Epithelial cell of esophagus (primary cell): Measurements from ENCODE around the gene PPP6R3.

Source experiments
- DNase-seq: peaks from one replicate; pipeline ENCODE4 v3.0.0; 2010; ENCODE audit warnings: low read depth
- H3K4me3 ChIP-seq: 2 replicates; pipeline ENCODE4 v1.5.1; 2011; ENCODE audit warnings: mild to moderate bottlenecking, low read length, control low read depth
- CTCF ChIP-seq: IDR thresholded peaks from 2 replicates; pipeline ENCODE4 v1.5.1; 2011; ENCODE audit warnings: low read depth, mild to moderate bottlenecking, low read length, control low read depth, inconsistent platforms; ENCODE audit not compliant: insufficient read depth; ENCODE audit errors: missing control alignments

The PPP6R3 gene

DNA sequence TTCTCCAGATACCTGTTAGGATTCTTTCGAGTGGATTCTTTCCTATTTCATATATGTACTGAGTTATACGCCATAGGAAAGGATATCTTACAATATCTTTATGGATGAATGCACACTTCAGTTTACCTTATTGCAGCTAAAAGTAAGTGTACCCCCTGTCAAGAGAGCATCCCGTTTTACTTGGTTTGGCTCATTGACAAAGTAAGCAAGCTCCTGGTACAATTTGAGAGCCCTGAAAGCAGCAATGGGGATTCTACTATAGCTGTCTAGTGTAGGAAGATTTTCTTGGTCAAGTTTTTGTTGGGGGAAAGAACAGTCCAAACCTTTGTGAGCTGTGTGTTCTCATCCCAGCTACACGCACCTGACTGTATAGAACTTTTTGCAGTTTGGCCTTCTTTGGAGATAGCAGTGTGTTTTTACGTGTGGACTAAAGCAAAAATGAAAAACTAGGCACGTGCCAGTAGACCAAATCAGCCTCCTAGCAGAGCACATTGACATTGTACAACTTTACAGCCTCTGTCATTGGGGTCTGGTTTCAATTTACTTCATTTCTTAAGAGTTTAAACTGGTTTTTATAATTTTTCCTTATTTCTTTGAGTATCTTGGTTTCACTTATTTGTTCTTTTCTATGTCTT lies 44.0 kb downstream of the PPP6R3 start:
- no peak overlapping the region for H3K4me3 ChIP-seq
- DNase-seq: no peak
- TF ChIP-seq CTCF: no peak

GRCh38 chr11:68505596-68505995 lies 45.0 kb downstream of the PPP6R3 start:
- TF ChIP-seq CTCF: no peak
- H3K4me3 ChIP-seq: no peak overlapping the region
- no peak for DNase-seq

- peak; percentile 24 for TF ChIP-seq CTCF
- no peak overlapping the region for H3K4me3 ChIP-seq
- peak; percentile 13 for DNase-seq
Observed at GRCh38 chr11:68506908-68507307, 46.4 kb downstream of the PPP6R3 start.

- no peak for TF ChIP-seq CTCF
- no peak overlapping the region for H3K4me3 ChIP-seq
- DNase-seq: no peak
Observed at GRCh38 chr11:68508425-68508824, 47.9 kb downstream of the PPP6R3 start.

DNA sequence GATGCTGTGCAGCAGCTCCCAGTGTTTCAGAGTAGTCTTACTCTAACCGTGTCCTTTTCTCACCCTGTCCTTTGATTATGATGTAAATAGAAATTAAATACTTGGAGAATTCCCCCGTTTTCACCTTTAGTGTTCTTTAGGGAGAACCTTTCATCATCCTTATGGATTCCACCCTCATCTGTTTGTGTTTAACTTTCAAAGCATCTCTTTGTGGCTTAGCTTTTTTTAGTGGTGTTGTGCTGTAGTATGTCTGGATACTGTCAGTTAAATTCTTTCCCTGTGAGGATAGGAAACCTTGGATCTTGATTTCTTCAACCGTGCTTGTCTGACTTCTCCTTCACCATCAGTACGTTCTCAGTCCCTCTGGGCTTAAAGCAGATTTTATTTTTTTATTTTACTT lies 48.5 kb downstream of the PPP6R3 start:
- H3K4me3 ChIP-seq: no peak overlapping the region
- no peak for DNase-seq
- TF ChIP-seq CTCF: no peak

- DNase-seq: no peak
- no peak overlapping the region for H3K4me3 ChIP-seq
- TF ChIP-seq CTCF: no peak
Observed at GRCh38 chr11:68513930-68514487, 53.5 kb downstream of the PPP6R3 start.
